ENCODE results near the gene RCAN3.
"Not testable (repeated sequence)": the region's sequence is repeated elsewhere in the genome, so short reads cannot be mapped to it uniquely, and the experiment has no call there.

Gene RCAN3

GRCh38 chr1:24486331-24487065 is 16.1 kb upstream of the RCAN3 start:
- no peak for DNase-seq

GRCh38 chr1:24487455-24487854 is 15.2 kb upstream of the RCAN3 start:
- no peak for DNase-seq

- DNase-seq = not testable (repeated sequence)
Observed at GRCh38 chr1:24488159-24488558, 14.5 kb upstream of the RCAN3 start.

- DNase-seq = no peak
Observed at GRCh38 chr1:24489674-24490073, 13.0 kb upstream of the RCAN3 start.

- no peak for DNase-seq
Observed at GRCh38 chr1:24490101-24490781, 12.4 kb upstream of the RCAN3 start.

- DNase-seq = no peak
Observed at GRCh38 chr1:24491577-24492360, 10.9 kb upstream of the RCAN3 start.

- DNase-seq = not testable (repeated sequence)
Observed at GRCh38 chr1:24492935-24493334, 9.7 kb upstream of the RCAN3 start.

- no peak for DNase-seq
Observed at GRCh38 chr1:24493785-24494184, 8.9 kb upstream of the RCAN3 start.

GRCh38 chr1:24498589-24498988 is 4.0 kb upstream of the RCAN3 start:
- DNase-seq = no peak

- DNase-seq = no peak
Observed at GRCh38 chr1:24500448-24501048, 2.1 kb upstream of the RCAN3 start.

GRCh38 chr1:24501371-24502064 is 1.1 kb upstream of the RCAN3 start:
- DNase-seq = no peak

GRCh38 chr1:24502065-24502708 is 449 bp upstream of the RCAN3 start:
- DNase-seq = no peak

GRCh38 chr1:24503059-24503751 is 569 bp downstream of the RCAN3 start:
- DNase-seq = no peak

- DNase-seq = no peak
Observed at GRCh38 chr1:24503870-24504523, 1.4 kb downstream of the RCAN3 start.

- no peak for DNase-seq
Observed at GRCh38 chr1:24504560-24504959, 1.9 kb downstream of the RCAN3 start.

GRCh38 chr1:24505816-24506215 is 3.2 kb downstream of the RCAN3 start:
- no peak for DNase-seq

GRCh38 chr1:24506691-24507381 is 4.2 kb downstream of the RCAN3 start:
- no peak for DNase-seq

GRCh38 chr1:24507405-24507804 is 4.8 kb downstream of the RCAN3 start:
- DNase-seq = no peak

GRCh38 chr1:24508911-24509310 is 6.3 kb downstream of the RCAN3 start:
- DNase-seq = no peak

GRCh38 chr1:24513706-24514105 is 11.1 kb downstream of the RCAN3 start:
- no peak for DNase-seq
